ENCODE measurements around the gene C1GALT1C1L.
"Not testable (repeated sequence)": the region's sequence is repeated elsewhere in the genome, so short reads cannot be mapped to it uniquely, and the experiment has no call there.

DNA sequence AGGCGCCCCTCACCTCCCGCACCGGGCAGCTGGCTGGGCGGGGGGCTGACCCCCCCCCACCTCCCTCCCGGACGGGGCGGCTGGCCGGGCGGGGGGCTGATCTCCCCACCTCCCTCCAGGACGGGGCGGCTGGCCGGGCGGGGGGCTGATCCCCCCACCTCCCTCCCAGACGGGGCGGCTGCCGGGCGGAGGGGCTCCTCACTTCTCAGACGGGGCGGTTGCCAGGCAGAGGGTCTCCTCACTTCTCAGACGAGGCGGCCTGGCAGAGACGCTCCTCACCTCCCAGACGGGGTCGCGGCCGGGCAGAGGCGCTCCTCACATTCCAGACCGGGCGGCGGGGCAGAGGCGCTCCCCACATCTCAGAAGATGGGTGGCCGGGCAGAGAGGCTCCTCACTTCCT is 1.6 kb upstream of the C1GALT1C1L start:
- TF ChIP-seq, protein P1, sequence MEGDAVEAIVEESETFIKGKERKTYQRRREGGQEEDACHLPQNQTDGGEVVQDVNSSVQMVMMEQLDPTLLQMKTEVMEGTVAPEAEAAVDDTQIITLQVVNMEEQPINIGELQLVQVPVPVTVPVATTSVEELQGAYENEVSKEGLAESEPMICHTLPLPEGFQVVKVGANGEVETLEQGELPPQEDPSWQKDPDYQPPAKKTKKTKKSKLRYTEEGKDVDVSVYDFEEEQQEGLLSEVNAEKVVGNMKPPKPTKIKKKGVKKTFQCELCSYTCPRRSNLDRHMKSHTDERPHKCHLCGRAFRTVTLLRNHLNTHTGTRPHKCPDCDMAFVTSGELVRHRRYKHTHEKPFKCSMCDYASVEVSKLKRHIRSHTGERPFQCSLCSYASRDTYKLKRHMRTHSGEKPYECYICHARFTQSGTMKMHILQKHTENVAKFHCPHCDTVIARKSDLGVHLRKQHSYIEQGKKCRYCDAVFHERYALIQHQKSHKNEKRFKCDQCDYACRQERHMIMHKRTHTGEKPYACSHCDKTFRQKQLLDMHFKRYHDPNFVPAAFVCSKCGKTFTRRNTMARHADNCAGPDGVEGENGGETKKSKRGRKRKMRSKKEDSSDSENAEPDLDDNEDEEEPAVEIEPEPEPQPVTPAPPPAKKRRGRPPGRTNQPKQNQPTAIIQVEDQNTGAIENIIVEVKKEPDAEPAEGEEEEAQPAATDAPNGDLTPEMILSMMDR (conservative IDR thresholded peaks at IDR 0.05 in 1 of 2, IDR thresholded peaks at IDR 0.05 in 1 of 2; ENCODE audit: low read depth in 1 of 2, low read length in 2 of 2): not testable (repeated sequence)
- TF ChIP-seq EZH2 (IDR thresholded peaks at IDR 0.05; ENCODE audit: low read length, missing control alignments): not testable (repeated sequence)
